ENCODE data around the gene REG4.

GRCh38 chr1:119815361-119815760, 4.1 kb upstream of the REG4 start:
- TF ChIP-seq POLR2A (IDR thresholded peaks at IDR 0.05; ENCODE audit: low read depth, low read length), result no peak
- no peak for TF ChIP-seq SPI1 (IDR thresholded peaks at IDR 0.05; ENCODE audit: low read depth, low read length)
